ENCODE measurements around the gene SYT17. TPM values are rescaled to one million over a fixed set of nuclear protein-coding genes. Genes with fewer than 3 reads are reported as not detected.
"Not testable (repeated sequence)": the region's sequence is repeated elsewhere in the genome, so short reads cannot be mapped to it uniquely, and the experiment has no call there.

Gene SYT17
- polyA plus RNA-seq, 5 donors = 12.8 to 18.9 (median 13.8) TPM

GRCh38 chr16:19172098-19172780 lies 4.2 kb downstream of the SYT17 start:
- DNase-seq = no peak

- no peak for DNase-seq
Observed at GRCh38 chr16:19173059-19173458, 5.0 kb downstream of the SYT17 start.

GRCh38 chr16:19173649-19174383 lies 5.8 kb downstream of the SYT17 start:
- DNase-seq = no peak

- DNase-seq = no peak
Observed at GRCh38 chr16:19174478-19174877, 6.4 kb downstream of the SYT17 start.

GRCh38 chr16:19175492-19176262 lies 7.6 kb downstream of the SYT17 start:
- no peak for DNase-seq

- no peak for DNase-seq
Observed at GRCh38 chr16:19177111-19177739, 9.2 kb downstream of the SYT17 start.

GRCh38 chr16:19179546-19180490 lies 11.8 kb downstream of the SYT17 start:
- DNase-seq = no peak

GRCh38 chr16:19180741-19181140 lies 12.7 kb downstream of the SYT17 start:
- DNase-seq = no peak

- DNase-seq = no peak
Observed at GRCh38 chr16:19182481-19182880, 14.4 kb downstream of the SYT17 start.

- DNase-seq = no peak
Observed at GRCh38 chr16:19183187-19183586, 15.1 kb downstream of the SYT17 start.

GRCh38 chr16:19184823-19185509 lies 16.9 kb downstream of the SYT17 start:
- no peak for DNase-seq

- DNase-seq = no peak
Observed at GRCh38 chr16:19185510-19185851, 17.4 kb downstream of the SYT17 start.

- DNase-seq = no peak
Observed at GRCh38 chr16:19186408-19186807, 18.4 kb downstream of the SYT17 start.

- not testable (repeated sequence) for DNase-seq
Observed at GRCh38 chr16:19187961-19188360, 19.9 kb downstream of the SYT17 start.

- no peak for DNase-seq
Observed at GRCh38 chr16:19188406-19188805, 20.4 kb downstream of the SYT17 start.

GRCh38 chr16:19192865-19193264 lies 24.8 kb downstream of the SYT17 start:
- DNase-seq = no peak

GRCh38 chr16:19196871-19197270 lies 28.8 kb downstream of the SYT17 start:
- DNase-seq = no peak

GRCh38 chr16:19203374-19203966 lies 35.4 kb downstream of the SYT17 start:
- DNase-seq = no peak

GRCh38 chr16:19210280-19210924 lies 42.4 kb downstream of the SYT17 start:
- DNase-seq = no peak

- DNase-seq = no peak
Observed at GRCh38 chr16:19210968-19211367, 42.9 kb downstream of the SYT17 start.
